Measurements from ENCODE around the gene NPHP3. TPM values are rescaled to one million over a fixed set of nuclear protein-coding genes. Genes with fewer than 3 reads are reported as not detected.
A peak's percentile ranks its signal among the peaks of the same experiment; 100 is the strongest.
"Not testable (repeated sequence)": the region's sequence is repeated elsewhere in the genome, so short reads cannot be mapped to it uniquely, and the experiment has no call there.

Gene NPHP3, protein sequence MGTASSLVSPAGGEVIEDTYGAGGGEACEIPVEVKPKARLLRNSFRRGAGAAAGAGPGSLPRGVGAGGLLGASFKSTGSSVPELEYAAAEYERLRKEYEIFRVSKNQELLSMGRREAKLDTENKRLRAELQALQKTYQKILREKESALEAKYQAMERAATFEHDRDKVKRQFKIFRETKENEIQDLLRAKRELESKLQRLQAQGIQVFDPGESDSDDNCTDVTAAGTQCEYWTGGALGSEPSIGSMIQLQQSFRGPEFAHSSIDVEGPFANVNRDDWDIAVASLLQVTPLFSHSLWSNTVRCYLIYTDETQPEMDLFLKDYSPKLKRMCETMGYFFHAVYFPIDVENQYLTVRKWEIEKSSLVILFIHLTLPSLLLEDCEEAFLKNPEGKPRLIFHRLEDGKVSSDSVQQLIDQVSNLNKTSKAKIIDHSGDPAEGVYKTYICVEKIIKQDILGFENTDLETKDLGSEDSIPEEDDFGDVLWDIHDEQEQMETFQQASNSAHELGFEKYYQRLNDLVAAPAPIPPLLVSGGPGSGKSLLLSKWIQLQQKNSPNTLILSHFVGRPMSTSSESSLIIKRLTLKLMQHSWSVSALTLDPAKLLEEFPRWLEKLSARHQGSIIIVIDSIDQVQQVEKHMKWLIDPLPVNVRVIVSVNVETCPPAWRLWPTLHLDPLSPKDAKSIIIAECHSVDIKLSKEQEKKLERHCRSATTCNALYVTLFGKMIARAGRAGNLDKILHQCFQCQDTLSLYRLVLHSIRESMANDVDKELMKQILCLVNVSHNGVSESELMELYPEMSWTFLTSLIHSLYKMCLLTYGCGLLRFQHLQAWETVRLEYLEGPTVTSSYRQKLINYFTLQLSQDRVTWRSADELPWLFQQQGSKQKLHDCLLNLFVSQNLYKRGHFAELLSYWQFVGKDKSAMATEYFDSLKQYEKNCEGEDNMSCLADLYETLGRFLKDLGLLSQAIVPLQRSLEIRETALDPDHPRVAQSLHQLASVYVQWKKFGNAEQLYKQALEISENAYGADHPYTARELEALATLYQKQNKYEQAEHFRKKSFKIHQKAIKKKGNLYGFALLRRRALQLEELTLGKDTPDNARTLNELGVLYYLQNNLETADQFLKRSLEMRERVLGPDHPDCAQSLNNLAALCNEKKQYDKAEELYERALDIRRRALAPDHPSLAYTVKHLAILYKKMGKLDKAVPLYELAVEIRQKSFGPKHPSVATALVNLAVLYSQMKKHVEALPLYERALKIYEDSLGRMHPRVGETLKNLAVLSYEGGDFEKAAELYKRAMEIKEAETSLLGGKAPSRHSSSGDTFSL (N-terminal part only)
- total RNA-seq, result 10 to 100 TPM; 13.2 to 18.5 TPM

DNA sequence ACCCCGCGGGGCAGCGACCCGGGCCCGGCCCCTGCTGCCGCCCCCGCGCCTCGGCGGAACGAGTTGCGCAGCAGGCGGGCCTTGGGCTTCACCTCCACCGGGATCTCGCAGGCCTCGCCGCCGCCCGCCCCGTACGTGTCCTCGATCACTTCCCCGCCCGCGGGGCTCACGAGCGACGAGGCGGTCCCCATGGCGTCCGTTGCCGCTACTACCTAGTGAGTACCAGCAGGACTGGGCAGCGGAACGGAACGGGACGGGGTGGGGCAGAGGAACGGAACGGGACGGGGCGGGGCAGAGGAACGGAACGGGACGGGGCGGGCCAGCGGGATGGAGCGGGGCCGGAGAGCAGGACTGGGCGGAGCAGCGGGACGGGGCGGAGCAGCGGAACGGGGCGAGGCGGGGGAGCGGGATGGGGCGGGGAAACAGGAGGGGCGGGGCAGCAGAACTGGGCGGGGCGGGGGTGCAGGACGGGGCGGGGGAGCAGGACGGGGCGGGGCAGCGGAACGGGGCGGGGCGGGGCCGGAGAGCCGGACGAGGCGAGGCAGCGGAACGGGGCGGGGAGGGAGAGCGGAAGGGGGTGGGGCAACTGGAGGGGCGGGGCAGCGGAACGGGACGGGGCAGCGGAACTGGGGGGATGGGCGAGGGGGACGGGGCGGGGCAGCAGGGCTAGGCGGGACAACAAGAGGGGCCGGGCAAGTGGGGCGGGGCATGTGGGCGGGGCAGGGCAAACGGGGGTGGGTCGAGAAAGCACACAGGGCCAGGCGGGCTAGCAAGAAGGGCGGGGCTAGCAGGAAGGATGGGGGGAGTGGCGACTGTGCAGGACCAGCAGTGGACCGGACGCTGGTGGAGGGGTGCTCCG, at the start of gene NPHP3:
Gene NPHP3, minus strand, starts transcription at position 245 of the 859 bp plus-strand sequence. Its CDS starts 54 bp downstream, at position 191.
- H3K4me1 Mint-ChIP-seq, result peaks cover 33% of the 10 kb centered on the region
- H3K27ac Mint-ChIP-seq, result peak within 1 kb of the TSS; percentile 85
- DNase-seq (peak; percentile 97), ATAC-seq (peak; percentile 86)
- CTCF ChIA-PET, result interaction anchor here (0.6 to 1.5 kb wide), 5 partner anchors 9 to 850 kb away, joined by 3 to 4 read pairs (median 3); no protein-coding TSS in a partner anchor
- peaks cover 4% of the 10 kb centered on the region for H3K27me3 Mint-ChIP-seq
- peaks cover 12% of the 10 kb centered on the region for H3K36me3 Mint-ChIP-seq
- no peaks in the 10 kb centered on the region for H3K9me3 Mint-ChIP-seq (ENCODE audit: low read depth)
- peak within 1 kb of the TSS; percentile 86 for H3K4me3 Mint-ChIP-seq

DNA sequence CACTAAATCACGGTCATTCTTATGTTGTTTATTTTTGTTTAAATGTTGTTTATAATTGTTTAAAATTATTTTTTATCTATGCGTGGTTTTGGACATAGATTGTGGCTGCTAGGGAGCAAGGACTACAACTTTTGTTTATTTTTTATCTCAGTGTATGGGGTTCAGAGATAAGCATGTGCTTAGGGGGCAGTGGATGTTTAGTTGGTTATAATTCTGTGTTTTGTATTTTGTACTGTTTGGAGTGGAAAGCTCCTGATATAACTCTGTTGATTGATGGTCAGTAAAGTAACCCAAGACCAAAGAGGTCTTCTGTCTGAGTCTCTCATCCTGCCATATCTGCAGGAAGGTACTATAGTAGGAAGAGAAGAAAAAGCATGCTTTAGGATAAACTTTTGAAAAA, 36.5 kb upstream of the NPHP3 start:
- peaks cover 3% of the 10 kb centered on the region for H3K9me3 Mint-ChIP-seq (ENCODE audit: low read depth)
- ATAC-seq (no peak), DNase-seq (no peak)
- H3K4me1 Mint-ChIP-seq, result peaks cover 1% of the 10 kb centered on the region
- H3K36me3 Mint-ChIP-seq, result no peaks in the 10 kb centered on the region
- no peak overlapping the region for H3K4me3 Mint-ChIP-seq
- CTCF ChIA-PET, result no interaction called here
- no peak overlapping the region for H3K27ac Mint-ChIP-seq
- H3K27me3 Mint-ChIP-seq, result peaks cover 5% of the 10 kb centered on the region

DNA sequence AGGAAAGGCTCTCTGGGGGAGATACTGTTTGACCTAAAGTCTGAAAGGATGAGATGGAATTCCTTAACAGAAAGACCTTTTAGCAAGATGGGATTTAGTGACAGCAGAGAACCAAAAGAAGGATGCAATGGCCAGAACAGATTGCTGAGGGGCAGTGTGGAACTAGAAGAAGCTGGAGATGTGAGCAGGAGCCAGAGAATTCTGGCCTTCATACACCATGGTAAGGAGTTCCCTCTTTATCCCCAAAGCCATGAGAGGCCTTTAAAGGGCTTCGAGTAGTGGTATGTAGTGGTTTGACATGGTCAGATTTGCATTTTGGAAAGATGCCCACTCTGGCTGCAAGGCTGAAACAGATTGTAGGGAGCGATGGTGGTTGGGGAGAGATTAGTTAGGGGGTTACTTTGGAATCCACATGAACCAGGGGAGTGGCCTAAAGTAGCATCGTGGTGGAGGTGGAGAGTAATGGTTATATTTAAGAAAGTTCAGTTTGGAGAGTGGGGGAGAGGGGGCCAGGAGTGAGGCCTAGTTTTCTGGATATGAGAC, 34.0 kb upstream of the NPHP3 start:
- DNase-seq, result no peak
- Mint-ChIP-seq H3K36me3 (no peaks in the 10 kb centered on the region), H3K4me1 (peaks cover 1% of the 10 kb centered on the region), H3K27ac (no peak overlapping the region), H3K4me3 (no peak overlapping the region), H3K27me3 (peaks cover 23% of the 10 kb centered on the region), H3K9me3 (ENCODE audit: low read depth) (peaks cover 3% of the 10 kb centered on the region)
- CTCF ChIA-PET, result no interaction called here
- no peak for ATAC-seq

DNA sequence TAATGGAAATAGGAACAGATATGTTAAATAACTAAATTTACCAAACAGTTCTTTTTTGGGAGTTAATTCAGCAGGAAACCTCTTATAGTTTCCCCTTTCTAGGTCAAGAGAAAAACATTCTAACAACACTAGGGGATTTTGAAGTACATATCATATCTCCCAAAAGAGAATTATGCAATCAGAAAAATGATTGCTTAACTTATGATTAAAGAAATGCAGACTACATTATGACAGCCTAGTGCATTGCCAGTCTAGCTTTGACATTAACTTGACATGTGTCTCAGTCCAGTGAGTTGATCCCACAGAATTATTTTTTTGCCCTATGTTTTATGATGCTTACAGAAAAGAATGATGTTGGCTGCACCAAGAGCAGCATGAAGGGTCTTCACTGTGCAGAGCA, 31.7 kb upstream of the NPHP3 start:
- H3K4me1 Mint-ChIP-seq, result peaks cover 1% of the 10 kb centered on the region
- CTCF ChIA-PET, result interaction anchor here (1.1 kb wide), 1 partner anchor 670 kb away, joined by 3 read pairs; no protein-coding TSS in a partner anchor
- H3K27me3 Mint-ChIP-seq, result peaks cover 26% of the 10 kb centered on the region
- no peak overlapping the region for H3K4me3 Mint-ChIP-seq
- no peaks in the 10 kb centered on the region for H3K9me3 Mint-ChIP-seq (ENCODE audit: low read depth)
- H3K27ac Mint-ChIP-seq, result no peak overlapping the region
- no peaks in the 10 kb centered on the region for H3K36me3 Mint-ChIP-seq
- ATAC-seq (no peak), DNase-seq (no peak)

DNA sequence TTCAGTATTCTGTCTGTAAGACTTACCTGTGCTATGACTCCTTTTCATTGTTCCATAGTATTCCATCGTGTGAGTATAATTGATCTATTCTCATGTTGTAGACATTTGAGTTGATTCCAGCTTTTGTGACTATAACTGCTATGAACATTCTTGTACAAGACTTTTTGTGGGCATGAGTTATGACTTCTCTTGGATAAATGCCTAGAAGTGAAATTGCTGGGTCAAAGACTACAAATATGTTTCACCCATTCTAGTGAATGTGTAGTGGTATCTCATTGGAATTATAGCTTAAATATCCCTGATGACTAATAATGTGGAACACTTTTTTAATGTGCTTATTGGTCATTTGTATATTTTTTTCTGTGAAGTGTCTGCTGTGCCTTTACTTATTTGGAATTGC, 27.6 kb upstream of the NPHP3 start:
- CTCF ChIA-PET, result no interaction called here
- DNase-seq (no peak), ATAC-seq (no peak)
- H3K4me3 Mint-ChIP-seq, result no peak overlapping the region
- H3K4me1 Mint-ChIP-seq, result no peaks in the 10 kb centered on the region
- peaks cover 31% of the 10 kb centered on the region for H3K27me3 Mint-ChIP-seq
- H3K9me3 Mint-ChIP-seq (ENCODE audit: low read depth), result no peaks in the 10 kb centered on the region
- H3K27ac Mint-ChIP-seq, result no peak overlapping the region
- no peaks in the 10 kb centered on the region for H3K36me3 Mint-ChIP-seq

DNA sequence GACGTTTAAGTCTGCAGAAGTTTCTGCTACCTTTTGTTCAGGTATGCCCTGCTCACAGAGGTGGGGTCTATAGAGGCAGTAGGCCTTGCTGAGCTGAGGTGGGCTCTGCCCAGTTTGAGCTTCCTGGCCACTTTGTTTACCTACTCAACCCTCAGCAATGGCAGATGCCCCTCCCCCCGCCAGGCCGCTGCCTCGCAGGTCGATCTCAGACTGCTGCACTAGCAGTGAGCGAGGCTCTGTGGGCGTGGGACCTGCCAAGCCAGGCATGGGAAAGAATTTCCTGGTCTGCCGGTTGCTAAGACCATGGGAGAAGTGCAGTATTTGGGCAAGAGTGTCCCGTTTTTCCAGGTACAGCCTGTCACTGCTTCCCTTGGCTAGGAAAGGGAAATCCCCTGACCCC, 24.5 kb upstream of the NPHP3 start:
- H3K27me3 Mint-ChIP-seq, result peaks cover 27% of the 10 kb centered on the region
- H3K4me1 Mint-ChIP-seq; H3K36me3 Mint-ChIP-seq; H3K4me3 Mint-ChIP-seq; ATAC-seq; CTCF ChIA-PET; H3K27ac Mint-ChIP-seq; DNase-seq; H3K9me3 Mint-ChIP-seq (ENCODE audit: low read depth): not testable (repeated sequence)

DNA sequence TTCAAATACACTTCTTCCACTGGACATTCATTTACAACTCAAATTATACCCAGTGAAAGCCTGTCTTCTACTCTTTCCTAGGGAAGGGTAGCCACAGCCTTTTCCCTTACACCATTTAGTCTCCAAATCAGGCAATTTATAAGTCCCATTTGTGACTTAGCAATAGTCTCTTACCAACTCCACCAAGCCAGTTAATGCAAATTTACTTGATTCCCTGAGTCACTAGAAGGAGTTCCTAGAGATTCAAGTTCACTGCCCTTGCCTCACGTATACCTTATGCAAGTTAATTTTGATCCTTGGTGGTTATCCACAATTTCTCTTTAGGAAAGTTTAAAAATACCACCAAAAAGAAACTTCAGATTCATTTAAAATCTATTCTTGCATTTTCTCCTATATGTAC, 16.1 kb upstream of the NPHP3 start:
- Mint-ChIP-seq H3K4me3 (no peak overlapping the region), H3K36me3 (no peaks in the 10 kb centered on the region)
- no peak for ATAC-seq

DNA sequence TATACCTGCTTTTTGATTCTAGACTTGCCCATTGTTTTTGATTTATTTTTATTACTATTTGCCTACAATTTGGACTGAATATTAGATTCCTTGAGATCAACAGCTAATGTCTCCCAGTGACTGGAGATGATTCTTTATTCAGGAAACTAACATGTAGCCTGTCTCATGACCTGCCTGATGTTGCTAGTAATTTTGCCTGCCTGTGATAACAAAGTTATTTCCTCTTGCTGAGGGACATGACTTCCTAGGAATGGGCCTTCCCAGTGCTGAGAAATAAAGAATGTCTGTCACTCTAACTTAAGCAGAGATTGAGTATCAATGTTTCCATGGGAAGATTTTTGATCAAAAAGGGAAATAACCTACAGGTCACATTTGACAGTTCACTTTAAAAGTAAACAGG, 13.4 kb upstream of the NPHP3 start:
- Mint-ChIP-seq H3K27ac (no peak overlapping the region), H3K9me3 (ENCODE audit: low read depth) (no peaks in the 10 kb centered on the region), H3K4me3 (no peak overlapping the region), H3K27me3 (peaks cover 52% of the 10 kb centered on the region), H3K36me3 (no peaks in the 10 kb centered on the region), H3K4me1 (no peaks in the 10 kb centered on the region)
- ATAC-seq (no peak), DNase-seq (no peak)
- CTCF ChIA-PET, result no interaction called here

More for the DNA sequence above, 16.1 kb upstream of the NPHP3 start:
- no peaks in the 10 kb centered on the region for H3K4me1 Mint-ChIP-seq
- H3K9me3 Mint-ChIP-seq (ENCODE audit: low read depth), result no peaks in the 10 kb centered on the region
- no peak overlapping the region for H3K27ac Mint-ChIP-seq
- DNase-seq, result no peak
- H3K27me3 Mint-ChIP-seq, result peaks cover 41% of the 10 kb centered on the region
- CTCF ChIA-PET, result no interaction called here

DNA sequence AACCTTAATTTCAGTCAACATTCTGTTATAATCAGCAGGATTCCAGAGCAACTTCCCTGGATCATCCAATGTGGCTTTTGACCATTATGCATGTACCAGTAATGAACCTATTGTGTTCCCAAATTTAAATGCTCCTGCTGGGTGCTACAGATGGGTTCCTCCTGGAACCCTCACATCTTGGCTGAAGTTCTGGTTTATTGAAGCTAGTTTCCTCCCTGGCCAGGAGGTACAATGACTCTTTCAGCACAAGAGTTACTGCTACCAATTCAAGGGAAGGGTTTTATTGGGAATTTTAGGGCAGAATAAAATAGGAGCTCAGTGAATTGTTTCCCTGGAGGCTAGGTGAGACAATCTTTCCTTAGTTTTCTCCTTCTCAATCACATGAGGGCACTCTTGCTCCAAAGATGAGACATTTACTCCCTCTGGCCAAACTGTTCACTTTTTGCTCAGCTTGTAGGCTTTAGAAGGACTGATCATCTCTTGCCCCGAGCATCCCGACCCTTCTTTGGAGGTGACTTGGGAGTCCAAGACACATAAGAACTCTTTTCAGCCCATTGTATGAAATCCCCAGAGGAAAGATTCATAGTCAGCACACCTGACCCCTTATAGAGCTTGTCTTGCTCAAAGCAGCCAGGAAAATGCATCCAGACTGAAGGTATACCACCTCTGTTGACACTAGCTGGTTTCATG, 8.8 kb upstream of the NPHP3 start:
- Mint-ChIP-seq H3K9me3 (ENCODE audit: low read depth) (no peaks in the 10 kb centered on the region), H3K4me1 (peaks cover 1% of the 10 kb centered on the region), H3K27me3 (peaks cover 58% of the 10 kb centered on the region), H3K36me3 (no peaks in the 10 kb centered on the region), H3K27ac (no peak overlapping the region), H3K4me3 (no peak overlapping the region)
- CTCF ChIA-PET, result interaction anchor here (0.8 to 3.6 kb wide), 7 partner anchors 8 to 694 kb away, joined by 3 to 17 read pairs (median 3); no protein-coding TSS in a partner anchor
- peak; percentile 47 for ATAC-seq
- no peak for DNase-seq

DNA sequence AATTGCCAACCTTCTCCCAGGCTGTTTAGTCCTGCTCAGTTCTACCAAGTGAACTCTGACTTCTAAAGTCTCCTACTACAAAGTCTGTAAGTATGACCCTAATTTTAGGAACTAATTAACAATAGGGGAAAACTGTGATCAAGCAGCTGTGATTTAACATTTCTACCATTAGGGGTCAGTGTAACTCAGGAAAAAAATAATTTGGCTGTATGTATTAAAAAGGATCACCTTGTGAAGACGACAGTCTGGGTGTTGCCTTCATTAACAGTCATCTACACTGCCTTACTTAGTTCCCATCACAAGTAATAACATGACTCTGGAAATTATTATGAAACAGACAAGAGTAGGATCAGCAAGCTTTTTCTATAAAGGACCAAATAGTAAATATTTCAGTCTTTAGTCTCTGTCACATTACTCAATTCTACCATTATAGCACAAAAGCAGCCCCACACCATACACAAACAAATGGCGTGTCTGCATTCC, 4.2 kb upstream of the NPHP3 start:
- Mint-ChIP-seq H3K4me3 (no peak overlapping the region), H3K9me3 (ENCODE audit: low read depth) (no peaks in the 10 kb centered on the region), H3K27ac (no peak overlapping the region), H3K27me3 (peaks cover 32% of the 10 kb centered on the region), H3K36me3 (no peaks in the 10 kb centered on the region), H3K4me1 (peaks cover 12% of the 10 kb centered on the region)
- CTCF ChIA-PET, result interaction anchor here (1.0 to 1.7 kb wide), 12 partner anchors 9 to 851 kb away, joined by 3 to 17 read pairs (median 4); no protein-coding TSS in a partner anchor
- no peak for ATAC-seq
- DNase-seq, result no peak

DNA sequence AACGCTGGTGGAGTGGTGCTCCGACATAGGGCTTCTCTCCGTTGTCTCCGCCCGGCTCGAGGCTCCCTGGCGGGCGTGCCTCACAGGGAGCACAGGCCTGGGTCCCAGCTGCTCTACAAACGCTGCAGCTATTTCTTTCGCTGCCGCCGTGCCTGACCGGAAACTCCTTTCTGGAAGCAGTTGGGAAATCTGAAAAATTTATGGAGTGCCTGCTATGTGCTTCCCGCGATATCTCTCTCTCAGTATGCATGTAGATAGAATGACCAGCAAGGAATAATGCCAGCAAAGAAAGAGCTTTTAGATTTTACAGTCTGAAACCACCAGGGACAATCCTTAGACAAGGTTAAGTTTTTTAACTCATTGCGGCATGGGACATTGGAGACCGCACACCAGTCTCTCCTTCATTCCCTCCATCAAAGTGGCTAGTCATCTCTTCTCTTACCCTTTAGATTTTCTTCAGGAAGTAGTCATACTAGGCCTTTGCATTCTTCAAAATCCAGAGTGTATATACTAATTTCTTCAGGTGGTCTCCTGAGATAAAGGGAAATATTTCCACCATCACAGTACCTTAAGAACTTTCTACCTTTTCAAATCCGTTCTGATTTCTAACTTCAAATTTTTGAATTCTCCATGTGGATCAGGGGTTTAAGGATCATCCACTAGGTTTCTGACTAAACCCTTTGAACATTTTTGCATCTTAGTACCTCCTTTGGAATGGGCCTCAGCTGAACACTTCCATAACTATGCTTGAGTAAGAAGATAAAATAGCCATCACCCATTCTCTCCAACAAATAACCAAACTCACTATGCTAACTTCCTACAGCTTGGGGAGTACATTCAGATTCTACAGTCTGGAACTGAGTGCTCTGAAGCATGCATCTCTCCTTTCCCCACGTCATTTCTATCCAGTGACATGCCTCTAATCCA, 1.1 kb upstream of the NPHP3 start:
- DNase-seq (no peak), ATAC-seq (no peak)
- Mint-ChIP-seq H3K36me3 (peaks cover 11% of the 10 kb centered on the region), H3K27me3 (peaks cover 9% of the 10 kb centered on the region), H3K4me3 (peak overlapping the region; percentile 79), H3K4me1 (peaks cover 33% of the 10 kb centered on the region), H3K27ac (peak overlapping the region; percentile 79), H3K9me3 (ENCODE audit: low read depth) (no peaks in the 10 kb centered on the region)
- CTCF ChIA-PET, result interaction anchor here (0.6 to 1.5 kb wide), 5 partner anchors 8 to 849 kb away, joined by 3 to 4 read pairs (median 3); no protein-coding TSS in a partner anchor

Measured in activated CD8-positive, alpha-beta memory T cell treated with anti-CD3 and anti-CD28 coated beads, Interleukin-2, amount 10 ng/mL, durations not matched to agents 7 days and 5 days (primary cell).